SK-N-SH treated with all-trans-retinoic acid at 6 μM for 48 hours (cell line): ENCODE measurements around the gene RETREG3.

ENCODE experiments used
- ATAC-seq: fragments of 200-7000 bp; cut with Tn5 transposase; 3 replicates; pipeline ENCODE4 v1.9.1; 2020; ENCODE audit warnings: mild to moderate bottlenecking, moderate library complexity
- ARNTL ChIP-seq: fragments of 450-650 bp; formaldehyde crosslinking; IDR thresholded peaks from 2 replicates; pipeline ENCODE4 v1.5.0; 2020; ENCODE audit warnings: low read depth, mild to moderate bottlenecking, moderate library complexity, borderline replicate concordance
- BACH2 ChIP-seq: fragments of 250-450 bp; sonication (Bioruptor Pico); IDR thresholded peaks from 2 replicates; pipeline ENCODE4 v1.9.0; 2021; ENCODE audit warnings: mild to moderate bottlenecking, borderline replicate concordance
- CREB5 ChIP-seq: fragments of 250-450 bp; sonication (Bioruptor Pico); IDR thresholded peaks from 2 replicates; pipeline ENCODE4 v1.5.1; 2020; ENCODE audit warnings: low read depth, mild to moderate bottlenecking, moderate library complexity
- CSDC2 ChIP-seq: fragments of 250-450 bp; sonication (Bioruptor Pico); IDR thresholded peaks from 2 replicates; pipeline ENCODE4 v1.5.0; 2020; ENCODE audit warnings: mild to moderate bottlenecking, moderate library complexity
- CSRNP3 ChIP-seq: fragments of 250-450 bp; sonication (Bioruptor Pico); IDR thresholded peaks from 2 replicates; pipeline ENCODE4 v1.5.1; 2021; ENCODE audit warnings: mild to moderate bottlenecking, moderate library complexity
- ESRRG ChIP-seq: fragments of 250-450 bp; sonication (Bioruptor Pico); IDR thresholded peaks from 2 replicates; pipeline ENCODE4 v1.6.1; 2021; ENCODE audit warnings: mild to moderate bottlenecking
- GLIS3 ChIP-seq: fragments of 250-450 bp; sonication (Bioruptor Pico); IDR thresholded peaks from 2 replicates; pipeline ENCODE4 v1.5.0; 2020; ENCODE audit warnings: mild to moderate bottlenecking, moderate library complexity
- ISL1 ChIP-seq: fragments of 250-450 bp; sonication (Bioruptor Pico); IDR thresholded peaks from 2 replicates; pipeline ENCODE4 v2.1.2; 2022; ENCODE audit warnings: mild to moderate bottlenecking, moderate library complexity
- OSR1 ChIP-seq: fragments of 250-450 bp; sonication (Bioruptor Pico); IDR thresholded peaks from 2 replicates; pipeline ENCODE4 v1.8.0; 2022; ENCODE audit warnings: moderate library complexity, mild to moderate bottlenecking, inconsistent platforms
- PATZ1 ChIP-seq: fragments of 250-450 bp; sonication (Bioruptor Pico); IDR thresholded peaks from 2 replicates; pipeline ENCODE4 v1.8.0; 2020; ENCODE audit warnings: mild to moderate bottlenecking, moderate library complexity, borderline replicate concordance
- POU6F1 ChIP-seq: fragments of 250-450 bp; sonication (Bioruptor Pico); IDR thresholded peaks from 2 replicates; pipeline ENCODE4 v1.8.0; 2021; ENCODE audit warnings: low read depth, mild to moderate bottlenecking, moderate library complexity, borderline replicate concordance
- PPARA ChIP-seq: fragments of 250-450 bp; sonication (Bioruptor Pico); IDR thresholded peaks from 2 replicates; pipeline ENCODE4 v1.5.0; 2020; ENCODE audit warnings: mild to moderate bottlenecking, borderline replicate concordance
- RARB ChIP-seq: fragments of 250-450 bp; sonication (Bioruptor Pico); IDR thresholded peaks from 2 replicates; pipeline ENCODE4 v1.8.0; 2021; ENCODE audit warnings: mild to moderate bottlenecking, moderate library complexity
- SNAI2 ChIP-seq: fragments of 250-450 bp; sonication (Bioruptor Pico); IDR thresholded peaks from 2 replicates; pipeline ENCODE4 v1.5.0; 2020; ENCODE audit warnings: mild to moderate bottlenecking, moderate library complexity
- TCF4 ChIP-seq: fragments of 250-450 bp; sonication (Bioruptor Pico); IDR thresholded peaks from 2 replicates; pipeline ENCODE4 v1.8.0; 2021; ENCODE audit warnings: mild to moderate bottlenecking, moderate library complexity, borderline replicate concordance
- TOX ChIP-seq: fragments of 250-450 bp; sonication (Bioruptor Pico); IDR thresholded peaks from 2 replicates; pipeline ENCODE4 v1.8.0; 2021; ENCODE audit warnings: mild to moderate bottlenecking, moderate library complexity, borderline replicate concordance
- TSHZ2 ChIP-seq: fragments of 250-450 bp; sonication (Bioruptor Pico); IDR thresholded peaks from 2 replicates; pipeline ENCODE4 v1.5.0; 2020; ENCODE audit warnings: mild to moderate bottlenecking, moderate library complexity
- ZFP3 ChIP-seq: fragments of 250-450 bp; sonication (Bioruptor Pico); IDR thresholded peaks from 2 replicates; pipeline ENCODE4 v1.5.0; 2020; ENCODE audit warnings: mild to moderate bottlenecking, moderate library complexity
- ZFP30 ChIP-seq: fragments of 450-650 bp; formaldehyde crosslinking; IDR thresholded peaks from 2 replicates; pipeline ENCODE4 v1.5.0; 2022; ENCODE audit warnings: mild to moderate bottlenecking, moderate library complexity
- ZNF565 ChIP-seq: fragments of 450-650 bp; formaldehyde crosslinking; conservative IDR thresholded peaks from 2 replicates; pipeline ENCODE4 v1.5.0; 2020; ENCODE audit warnings: low read depth, mild to moderate bottlenecking, moderate library complexity
- ZNF70 ChIP-seq: fragments of 450-650 bp; formaldehyde crosslinking; IDR thresholded peaks from 2 replicates; pipeline ENCODE4 v1.5.0; 2020; ENCODE audit warnings: mild to moderate bottlenecking, moderate library complexity
- ZNF8 ChIP-seq: fragments of 450-650 bp; formaldehyde crosslinking; IDR thresholded peaks from 2 replicates; pipeline ENCODE4 v1.5.0; 2020; ENCODE audit warnings: mild to moderate bottlenecking, moderate library complexity

RETREG3 gene

GRCh38 chr17:42535155-42536047, 73.8 kb downstream of the RETREG3 start:
- ATAC-seq: peak; percentile 26
- peak; percentile 19; the same call in 1 of the 2 replicates for TF ChIP-seq CREB5 (CRISPR knock-in tag)
- TF ChIP-seq ZFP30 (CRISPR knock-in tag): no peak

- TF ChIP-seq ZFP3 (CRISPR knock-in tag) (no peak), OSR1 (CRISPR knock-in tag) (no peak), CSRNP3 (CRISPR knock-in tag) (no peak), TCF4 (CRISPR knock-in tag) (no peak), ZNF8 (CRISPR knock-in tag) (no peak), RARB (CRISPR knock-in tag) (no peak), PPARA (no peak), ZNF565 (CRISPR knock-in tag) (no peak), TSHZ2 (CRISPR knock-in tag) (no peak), PATZ1 (no peak), BACH2 (no peak), CSDC2 (no peak), ESRRG (CRISPR knock-in tag) (no peak), ZNF70 (no peak), ARNTL (no peak), POU6F1 (no peak)
- peak; percentile 30 for ATAC-seq
Observed at GRCh38 chr17:42531455-42532354, 77.5 kb downstream of the RETREG3 start.

DNA sequence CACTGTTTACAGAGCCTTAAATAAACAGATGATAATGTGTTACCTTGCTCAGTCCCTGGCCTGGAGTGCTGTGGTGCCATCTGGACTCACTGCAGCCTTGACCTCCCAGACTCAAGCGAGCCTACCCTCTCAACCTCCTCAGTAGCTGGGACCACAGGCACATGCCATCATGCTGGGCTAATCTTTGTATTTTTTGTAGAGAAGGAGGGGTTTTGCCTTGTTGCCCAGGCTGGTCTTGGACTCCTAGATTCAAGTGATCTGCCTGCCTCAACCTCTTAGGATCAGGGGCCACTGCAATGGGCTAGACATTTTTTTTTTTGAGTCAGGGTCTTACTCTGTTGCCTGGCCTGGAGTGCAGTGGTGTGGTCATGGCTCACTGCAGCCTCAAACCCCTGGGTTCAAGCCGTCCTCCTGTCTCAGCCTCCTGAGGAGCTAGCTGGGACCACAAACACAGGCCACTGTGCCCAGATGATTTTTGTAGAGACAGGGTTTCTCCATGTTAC, 78.2 kb downstream of the RETREG3 start:
- ATAC-seq: no peak
- TF ChIP-seq TCF4 (CRISPR knock-in tag): no peak
- TF ChIP-seq TOX: no peak
- TF ChIP-seq ESRRG (CRISPR knock-in tag): no peak
- no peak for TF ChIP-seq ZFP3 (CRISPR knock-in tag)
- no peak for TF ChIP-seq ISL1
- no peak for TF ChIP-seq TSHZ2 (CRISPR knock-in tag)
- no peak for TF ChIP-seq ZNF8 (CRISPR knock-in tag)
- TF ChIP-seq BACH2: no peak
- TF ChIP-seq RARB (CRISPR knock-in tag): no peak
- no peak for TF ChIP-seq ZNF565 (CRISPR knock-in tag)
- no peak for TF ChIP-seq OSR1 (CRISPR knock-in tag)
- TF ChIP-seq SNAI2 (CRISPR knock-in tag): no peak
- TF ChIP-seq GLIS3 (CRISPR knock-in tag): no peak
- TF ChIP-seq ZFP30 (CRISPR knock-in tag): no peak
- TF ChIP-seq CREB5 (CRISPR knock-in tag): no peak
